IMR-90 (cell line): ENCODE measurements around the gene CD207. TPM values are rescaled to one million over a fixed set of nuclear protein-coding genes. Genes with fewer than 3 reads are reported as not detected.

Experiments used
- ATAC-seq: fragments of 200-7000 bp; cut with Tn5 transposase; 2 replicates; pipeline ENCODE4 v1.9.1; 2020; ENCODE audit warnings: low read depth, mild to moderate bottlenecking, moderate library complexity
- BruUV-seq: library from RNA; stranded (reverse); fragments of 400-500 nt; replicated peaks from 2 replicates; lab custom pipeline; 2021; lab: Mats Ljungman, UMichigan
- CTCF ChIA-PET: fragments of 300-600 bp; formaldehyde crosslinking; extraction: SDS; loops from one replicate; lab custom pipeline; 2021; ENCODE audit warnings: antibody characterized with exemption; lab: Yijun Ruan, JAX
- POLR2A ChIA-PET: fragments of 300-600 bp; sonication (Branson Sonifier 250); formaldehyde crosslinking; loops from one replicate; lab custom pipeline; 2022; ENCODE audit warnings: antibody characterized with exemption; ENCODE audit not compliant: unreplicated experiment; lab: Charles Lee
- DNase-seq: peaks from one replicate; pipeline ENCODE4 v3.0.0; 2013
- H2AFZ ChIP-seq: replicated peaks from 2 replicates; pipeline ENCODE3; 2013; ENCODE audit warnings: low read length, mild to moderate bottlenecking; ENCODE audit not compliant: poor library complexity
- H2AK5ac ChIP-seq: 2 replicates; pipeline ENCODE4 v1.6.1; 2013; ENCODE audit warnings: low read depth, low read length, inconsistent platforms
- H2AK9ac ChIP-seq: replicated peaks from 2 replicates; pipeline ENCODE3; 2013; ENCODE audit warnings: mild to moderate bottlenecking, low read depth, low read length, moderate library complexity; ENCODE audit not compliant: poor library complexity
- H2BK120ac ChIP-seq: 2 replicates; pipeline ENCODE4 v1.6.1; 2013; ENCODE audit warnings: low read depth, low read length, inconsistent platforms
- H2BK15ac ChIP-seq: 3 replicates; pipeline ENCODE4 v1.6.1; 2013; ENCODE audit warnings: low read depth, low read length, inconsistent platforms
- H2BK20ac ChIP-seq: 2 replicates; pipeline ENCODE4 v1.6.1; 2013; ENCODE audit warnings: low read depth, mild to moderate bottlenecking, inconsistent platforms, low read length, moderate library complexity
- H2BK5ac ChIP-seq: 2 replicates; pipeline ENCODE4 v1.6.1; 2013; ENCODE audit warnings: mild to moderate bottlenecking, low read depth, low read length, inconsistent platforms; ENCODE audit not compliant: poor library complexity, severe bottlenecking
- H3K14ac ChIP-seq: replicated peaks from 2 replicates; pipeline ENCODE4 v1.6.1; 2013; ENCODE audit warnings: low read depth, low read length, inconsistent platforms
- H3K18ac ChIP-seq: 2 replicates; pipeline ENCODE4 v1.6.1; 2013; ENCODE audit warnings: low read depth, low read length, control low read depth
- H3K23ac ChIP-seq: 2 replicates; pipeline ENCODE4 v1.6.1; 2013; ENCODE audit warnings: low read depth, low read length, inconsistent platforms
- H3K27ac ChIP-seq: 2 replicates; pipeline ENCODE4 v1.5.1; 2013; ENCODE audit warnings: mild to moderate bottlenecking, control low read depth, low read length; ENCODE audit not compliant: insufficient read depth
- H3K27me3 ChIP-seq: 2 replicates; pipeline ENCODE4 v1.6.1; 2013; ENCODE audit warnings: low read length; ENCODE audit not compliant: control insufficient read depth, insufficient read depth
- H3K36me3 ChIP-seq: 2 replicates; pipeline ENCODE4 v1.6.1; 2013; ENCODE audit warnings: low read length, mixed read lengths; ENCODE audit not compliant: control insufficient read depth, insufficient read depth
- H3K4ac ChIP-seq: 2 replicates; pipeline ENCODE4 v1.6.1; 2013; ENCODE audit warnings: low read depth, low read length, inconsistent platforms
- H3K4me1 ChIP-seq: 2 replicates; pipeline ENCODE4 v1.6.1; 2013; ENCODE audit warnings: low read length, mixed read lengths; ENCODE audit not compliant: control insufficient read depth, insufficient read depth
- H3K4me2 ChIP-seq: 2 replicates; pipeline ENCODE4 v1.6.1; 2013; ENCODE audit warnings: low read depth, mild to moderate bottlenecking, control low read depth, low read length, moderate library complexity
- H3K4me3 ChIP-seq: 2 replicates; pipeline ENCODE4 v1.5.1; 2013; ENCODE audit warnings: low read depth, mild to moderate bottlenecking, control low read depth, low read length, moderate library complexity; ENCODE audit not compliant: insufficient read depth
- H3K56ac ChIP-seq: 2 replicates; pipeline ENCODE4 v1.6.1; 2013; ENCODE audit warnings: low read length, inconsistent platforms; ENCODE audit not compliant: insufficient read depth; ENCODE audit errors: extremely low read depth
- H3K79me1 ChIP-seq, 2 experiments: 2 replicates each; pipeline ENCODE4 v1.6.1; 2013; ENCODE audit warnings: low read length in 2 of 2, inconsistent platforms in 1 of 2, low read depth in 1 of 2
- H3K9ac ChIP-seq: 2 replicates; pipeline ENCODE4 v1.6.1; 2013; ENCODE audit warnings: low read depth, low read length, control low read depth
- H3K9me1 ChIP-seq: 2 replicates; pipeline ENCODE4 v1.6.1; 2013; ENCODE audit warnings: low read length, inconsistent platforms; ENCODE audit not compliant: insufficient read depth
- H3K9me3 ChIP-seq: 2 replicates; pipeline ENCODE4 v1.6.1; 2013; ENCODE audit warnings: low read length; ENCODE audit not compliant: control insufficient read depth, insufficient read depth
- H4K20me1 ChIP-seq: 2 replicates; pipeline ENCODE4 v1.6.1; 2013; ENCODE audit warnings: low read length, inconsistent platforms; ENCODE audit not compliant: insufficient read depth
- H4K5ac ChIP-seq: 2 replicates; pipeline ENCODE4 v1.6.1; 2013; ENCODE audit warnings: mild to moderate bottlenecking, low read depth, low read length, control low read depth
- H4K8ac ChIP-seq, 2 experiments: 2 replicates each; pipeline ENCODE4 v1.6.1; 2013; ENCODE audit warnings: low read depth in 2 of 2, low read length in 2 of 2, control low read depth in 1 of 2, inconsistent platforms in 1 of 2
- H4K91ac ChIP-seq: 2 replicates; pipeline ENCODE4 v1.6.1; 2013; ENCODE audit warnings: low read depth, low read length, inconsistent platforms; ENCODE audit not compliant: insufficient read depth
- BHLHE40 ChIP-seq: fragments of 150-350 bp; IDR thresholded peaks from 2 replicates; pipeline ENCODE4 v1.6.1; 2016; ENCODE audit warnings: mild to moderate bottlenecking, low read depth, low read length
- NFE2L2 ChIP-seq: fragments of 150-350 bp; IDR thresholded peaks from 2 replicates; pipeline ENCODE4 v1.6.1; 2016; ENCODE audit warnings: low read depth, mild to moderate bottlenecking, low read length
- POLR2A ChIP-seq: IDR thresholded peaks from 2 replicates; pipeline ENCODE4 v1.6.1; 2012; ENCODE audit warnings: mild to moderate bottlenecking, low read depth, low read length
- RAD21 ChIP-seq: IDR thresholded peaks from 2 replicates; pipeline ENCODE4 v1.6.1; 2012; ENCODE audit warnings: low read length, improper control_type of control experiment
- WGBS, 2 experiments: methylation state at CpG; one replicate each; pipeline versions ENCODE4 v1.1.5 to v1.1.7; 2013; ENCODE audit warnings: missing lambda C conversion rate in 2 of 2; ENCODE audit not compliant: insufficient read length in 1 of 2; ENCODE audit errors: extremely low coverage in 2 of 2; 5-methylcytosine and 5-hydroxymethylcytosine counted together
- dilution Hi-C: fragments of 300-500 bp; cut with HindIII; formaldehyde crosslinking; loops from one replicate; pipeline ENCODE4 v1.14.3; 2018; ENCODE audit warnings: low sequenced_read_pairs; ENCODE audit not compliant: unreplicated experiment
- in situ Hi-C: fragments of 300-500 bp; cut with MboI; formaldehyde crosslinking; loops from 3 replicates; pipeline ENCODE4 v1.14.3; 2019; ENCODE audit warnings: low sequenced_read_pairs, inconsistent platforms, mixed read lengths
- intact Hi-C: fragments of 100-400 bp; cut with micrococcal nuclease; formaldehyde crosslinking; loops from 2 replicates; pipeline ENCODE4 v1.10.0; 2022
- polyA plus RNA-seq, 3 experiments: library from polyadenylated mRNA; depleted of rRNA; stranded (reverse); fragments of >200 nt; gene quantifications; 2 replicates each; pipeline ENCODE4 v1.2.3, GENCODE V29; 2012; ENCODE audit warnings: low replicate concordance in 1 of 3
- total RNA-seq: library from RNA; depleted of rRNA; stranded (reverse); fragments of >200 nt; gene quantifications from 2 replicates; pipeline ENCODE4 v1.2.3, GENCODE V29; 2012
- TF ChIP-seq, protein P1 (sequence below): fragments of 150-350 bp; IDR thresholded peaks from 2 replicates; pipeline ENCODE4 v1.6.1; 2017; ENCODE audit warnings: mild to moderate bottlenecking, antibody characterized with exemption, low read length, low read depth

The CD207 gene
- total and polyA plus RNA-seq, 2 of the 4 experiments (the other 2 are of a cell fraction) = not detected

DNA sequence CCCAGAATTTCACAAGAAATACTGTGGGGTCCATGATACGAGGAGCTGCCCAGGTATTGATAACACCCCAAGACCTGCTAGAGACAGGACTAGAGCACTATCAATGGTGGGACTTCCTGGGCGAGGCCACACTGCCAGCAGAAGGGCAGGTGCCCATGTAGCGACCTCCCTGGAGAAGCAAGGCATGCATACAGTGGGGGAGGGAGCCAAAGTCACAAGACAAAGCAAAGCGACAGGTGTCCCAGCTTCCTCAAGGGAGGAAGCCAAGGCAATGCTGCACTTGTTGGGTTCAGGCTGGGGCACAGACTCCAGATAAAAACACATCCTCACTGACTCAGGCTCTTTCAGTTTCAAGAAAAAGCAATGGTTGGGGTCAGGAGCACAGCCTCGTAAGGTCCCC is 7.5 kb downstream of the CD207 start:
- no peak overlapping the region for H3K14ac ChIP-seq
- no peaks in the 10 kb centered on the region for H3K9me1 ChIP-seq
- H3K23ac ChIP-seq = no peak overlapping the region
- no peak overlapping the region for H2AFZ ChIP-seq
- no peak overlapping the region for H4K91ac ChIP-seq
- intact Hi-C loops (no loop called here), in situ Hi-C loops (no loop called here), dilution Hi-C loops (no loop called here)
- POLR2A ChIA-PET = no interaction called here
- no peak overlapping the region for H3K56ac ChIP-seq
- no peak overlapping the region for H4K8ac ChIP-seq
- no peaks in the 10 kb centered on the region for H3K36me3 ChIP-seq
- BruUV-seq = no TSS peak
- no peak overlapping the region for H3K18ac ChIP-seq
- no peak overlapping the region for H3K27ac ChIP-seq
- H4K5ac ChIP-seq = no peak overlapping the region
- H2BK120ac ChIP-seq = no peak overlapping the region
- H2AK9ac ChIP-seq = no peak overlapping the region
- no peaks in the 10 kb centered on the region for H3K79me1 ChIP-seq
- no peaks in the 10 kb centered on the region for H4K20me1 ChIP-seq
- no peak overlapping the region for H2BK5ac ChIP-seq
- H3K9me3 ChIP-seq = no peaks in the 10 kb centered on the region
- ATAC-seq (no peak), DNase-seq (no peak)
- 60% methylated on average over 1 of the region's 5 CpGs; no CpG with 5 or more reads in 1 of the 2 experiments for WGBS, 2 experiments
- CTCF ChIA-PET = interaction anchor here (0.6 kb wide), 1 partner anchor 967 kb away, joined by 3 read pairs; no protein-coding TSS in a partner anchor
- H3K4me3 ChIP-seq = no peak overlapping the region
- no peak overlapping the region for H2BK20ac ChIP-seq
- no peak overlapping the region for H3K4me2 ChIP-seq
- H3K4ac ChIP-seq = no peak overlapping the region
- H3K27me3 ChIP-seq = peaks cover 14% of the 10 kb centered on the region
- H3K4me1 ChIP-seq = no peaks in the 10 kb centered on the region
- no peak overlapping the region for H2BK15ac ChIP-seq
- no peak overlapping the region for H3K9ac ChIP-seq
- H2AK5ac ChIP-seq = no peak overlapping the region
- no peak for TF ChIP-seq POLR2A
- TF ChIP-seq BHLHE40 = no peak
- no peak for TF ChIP-seq NFE2L2
- TF ChIP-seq RAD21 = no peak
- TF ChIP-seq, protein P1, sequence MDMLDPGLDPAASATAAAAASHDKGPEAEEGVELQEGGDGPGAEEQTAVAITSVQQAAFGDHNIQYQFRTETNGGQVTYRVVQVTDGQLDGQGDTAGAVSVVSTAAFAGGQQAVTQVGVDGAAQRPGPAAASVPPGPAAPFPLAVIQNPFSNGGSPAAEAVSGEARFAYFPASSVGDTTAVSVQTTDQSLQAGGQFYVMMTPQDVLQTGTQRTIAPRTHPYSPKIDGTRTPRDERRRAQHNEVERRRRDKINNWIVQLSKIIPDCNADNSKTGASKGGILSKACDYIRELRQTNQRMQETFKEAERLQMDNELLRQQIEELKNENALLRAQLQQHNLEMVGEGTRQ = no peak
